Cerebellar cortex (tissue), 1 donor: ENCODE measurements around the gene PHKB.
"Not testable (repeated sequence)": the region's sequence is repeated elsewhere in the genome, so short reads cannot be mapped to it uniquely, and the experiment has no call there.

Experiments
- DNase-seq: peaks from one replicate; pipeline ENCODE4 v3.0.0-alpha.2; 2015; ENCODE audit warnings: low spot score

The PHKB gene

GRCh38 chr16:47470211-47470610 is 9.1 kb downstream of the PHKB start:
- DNase-seq, result no peak

- no peak for DNase-seq
These were observed 9.7 kb downstream of the PHKB start for GRCh38 chr16:47470810-47471209.

DNA sequence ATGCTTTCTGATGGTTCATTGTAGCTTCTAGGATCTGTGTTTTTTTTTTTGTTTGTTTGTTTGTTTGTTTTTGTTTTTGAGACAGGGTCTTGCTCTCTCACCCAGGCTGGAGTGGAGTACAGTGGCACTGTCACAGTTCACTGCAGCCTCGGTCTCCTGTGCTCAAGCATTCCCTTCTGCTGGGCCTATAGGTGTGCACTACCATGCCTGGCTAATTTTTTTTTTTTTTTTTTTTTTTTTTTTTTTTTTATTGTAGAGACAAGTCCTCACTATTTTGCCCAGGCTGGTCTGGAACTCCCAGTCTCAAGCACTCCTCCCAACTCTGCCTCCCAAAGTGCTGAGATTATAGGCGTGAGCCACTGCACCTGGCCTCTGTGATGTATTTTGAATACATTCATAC is 11.9 kb downstream of the PHKB start:
- DNase-seq, result not testable (repeated sequence)

DNA sequence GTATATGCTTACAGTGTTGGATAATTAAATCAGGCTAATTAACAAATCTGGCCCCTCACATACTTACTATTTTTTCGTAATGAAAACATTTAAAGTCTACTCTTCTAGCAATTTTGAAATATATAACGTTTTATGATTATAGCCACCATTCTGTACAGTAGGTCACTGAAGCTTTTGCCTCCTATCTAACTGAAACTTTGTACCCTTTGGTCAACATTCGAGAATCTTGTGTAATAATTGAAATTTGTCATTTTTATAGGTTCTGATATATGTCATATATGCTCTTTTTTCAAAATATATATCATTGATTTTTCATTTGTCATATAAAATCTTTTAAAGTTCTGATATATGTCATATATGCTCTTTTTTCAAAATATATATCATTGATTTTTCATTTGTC is 12.7 kb downstream of the PHKB start:
- no peak for DNase-seq

- no peak for DNase-seq
These were observed 14.7 kb downstream of the PHKB start for GRCh38 chr16:47475786-47476185.

- DNase-seq, result no peak
These were observed 15.7 kb downstream of the PHKB start for GRCh38 chr16:47476654-47477345.

GRCh38 chr16:47477679-47478078 is 16.5 kb downstream of the PHKB start:
- DNase-seq, result no peak

- no peak for DNase-seq
These were observed 19.3 kb downstream of the PHKB start for GRCh38 chr16:47480410-47480809.

GRCh38 chr16:47481698-47482374 is 20.7 kb downstream of the PHKB start:
- DNase-seq, result no peak

DNA sequence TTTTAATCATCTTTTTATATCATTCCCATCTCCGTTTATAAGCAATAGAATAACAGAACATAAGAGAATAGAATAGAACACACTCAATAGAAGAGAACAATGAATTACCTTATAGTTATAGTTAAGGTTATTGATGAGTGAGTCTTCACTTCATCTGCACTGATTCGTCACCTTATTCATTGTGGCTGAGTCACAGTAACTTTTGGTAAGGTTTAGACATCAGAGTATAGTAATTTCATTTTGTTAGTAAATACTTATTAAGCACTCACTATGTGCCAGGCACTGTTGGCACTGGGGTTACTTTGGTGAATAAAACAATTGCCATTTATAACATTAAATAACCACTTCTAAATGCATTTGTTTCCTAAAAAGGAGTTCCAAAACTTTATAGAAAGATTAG is 22.5 kb downstream of the PHKB start:
- no peak for DNase-seq

GRCh38 chr16:47486856-47487255 is 25.7 kb downstream of the PHKB start:
- no peak for DNase-seq

DNA sequence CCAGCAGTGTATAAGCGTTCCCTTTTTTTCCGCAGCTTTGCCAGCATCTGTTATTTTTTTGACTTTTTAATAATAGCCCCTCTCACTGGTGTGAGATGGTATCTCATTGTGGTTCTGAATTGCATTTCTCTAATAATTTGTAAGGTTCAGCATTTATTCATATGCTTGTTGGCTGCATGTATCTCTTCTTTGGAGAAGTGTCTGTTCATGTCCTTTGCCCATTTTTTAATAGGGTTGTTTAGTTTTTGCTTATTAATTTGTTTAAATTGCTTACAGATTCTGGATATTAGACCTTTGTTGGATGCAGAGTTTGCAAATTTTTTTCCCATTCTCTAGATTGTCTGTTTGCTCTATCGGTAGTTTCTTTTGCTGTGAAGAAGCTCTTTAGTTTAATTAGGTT is 26.9 kb downstream of the PHKB start:
- DNase-seq, result no peak

DNA sequence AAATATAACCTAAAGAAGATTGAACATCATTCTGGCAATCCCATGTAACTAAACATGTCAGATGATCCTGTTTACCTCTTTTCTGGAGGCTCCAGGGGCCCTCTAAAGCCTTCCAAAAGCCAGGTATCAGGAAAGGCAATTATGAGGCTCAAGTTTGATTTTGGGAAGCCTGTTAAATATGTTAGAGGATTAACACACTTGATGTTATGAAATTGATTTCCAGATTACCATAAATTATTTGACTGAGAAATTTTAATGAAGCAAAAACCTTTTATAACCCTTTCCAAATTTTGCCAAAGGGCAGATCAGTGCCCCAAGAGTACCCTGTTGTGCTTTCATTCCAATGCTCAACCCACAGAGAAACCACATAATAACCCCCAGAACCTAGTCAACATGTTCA is 29.3 kb downstream of the PHKB start:
- DNase-seq, result no peak

- DNase-seq, result no peak
These were observed 30.9 kb downstream of the PHKB start for GRCh38 chr16:47492036-47492427.

GRCh38 chr16:47492428-47493377 is 31.6 kb downstream of the PHKB start:
- no peak for DNase-seq

GRCh38 chr16:47493381-47494337 is 32.5 kb downstream of the PHKB start:
- no peak for DNase-seq

DNA sequence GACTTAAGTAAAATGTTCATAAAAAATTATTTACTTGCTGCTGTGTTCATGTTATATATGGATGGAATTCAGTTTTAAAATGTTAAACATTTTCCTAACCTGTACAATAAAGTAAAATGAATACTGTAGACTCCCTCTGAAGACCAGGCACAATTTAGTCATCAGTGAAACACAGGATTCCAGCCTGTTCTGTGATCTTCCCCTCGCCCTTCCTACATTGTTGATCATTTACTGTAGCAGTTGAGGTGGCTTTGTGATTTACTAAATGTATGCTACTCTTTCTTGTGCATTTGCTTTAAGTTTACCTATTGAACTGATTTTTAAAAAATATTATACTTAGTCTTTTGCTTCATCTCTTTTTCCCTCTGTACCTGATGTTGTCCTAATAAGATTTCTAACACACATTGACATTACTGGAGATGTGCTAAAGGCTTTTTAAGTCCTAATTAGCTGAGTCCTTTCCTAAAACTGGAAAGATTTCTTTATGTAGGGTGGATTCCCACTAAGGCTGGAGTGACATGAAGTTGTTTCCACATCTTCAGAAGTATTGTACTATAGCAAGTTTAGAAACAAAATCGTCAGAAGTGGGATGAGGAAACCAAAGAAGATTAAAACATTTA is 38.1 kb downstream of the PHKB start:
- DNase-seq, result no peak

GRCh38 chr16:47499700-47500264 is 38.7 kb downstream of the PHKB start:
- DNase-seq, result no peak

DNA sequence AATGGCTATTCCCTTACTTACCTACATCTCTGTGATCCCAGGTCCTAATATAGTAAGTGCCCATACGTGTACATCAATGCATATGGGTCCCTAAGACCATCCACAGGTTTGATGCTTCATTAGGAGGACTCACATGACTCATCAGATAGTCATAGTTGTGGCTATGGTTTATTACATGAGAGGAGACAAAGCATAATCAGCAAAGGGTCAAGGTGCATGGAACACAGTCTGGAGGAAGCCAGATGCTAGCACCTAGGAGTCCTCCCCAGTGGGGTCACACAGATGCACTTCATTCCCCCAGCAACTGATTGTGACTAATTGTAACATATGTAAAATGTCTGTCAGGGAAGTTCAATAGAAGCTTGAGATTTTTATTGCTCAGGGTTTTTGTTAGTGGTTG is 42.8 kb downstream of the PHKB start:
- no peak for DNase-seq

- no peak for DNase-seq
These were observed 43.5 kb downstream of the PHKB start for GRCh38 chr16:47504599-47504998.

- no peak for DNase-seq
These were observed 45.7 kb downstream of the PHKB start for GRCh38 chr16:47506800-47507199.
